ENCODE data around the gene COL18A1.
"Not testable (repeated sequence)": the region's sequence is repeated elsewhere in the genome, so short reads cannot be mapped to it uniquely, and the experiment has no call there.

The COL18A1 gene

GRCh38 chr21:45429221-45430175 lies 24.5 kb downstream of the COL18A1 start:
- no peak for DNase-seq

- DNase-seq, result no peak
Measured at GRCh38 chr21:45430521-45431501, 25.8 kb downstream of the COL18A1 start.

GRCh38 chr21:45431781-45432572 lies 27.0 kb downstream of the COL18A1 start:
- DNase-seq, result no peak

GRCh38 chr21:45432575-45433255 lies 27.8 kb downstream of the COL18A1 start:
- DNase-seq, result no peak

- DNase-seq, result no peak
Measured at GRCh38 chr21:45433301-45433700, 28.3 kb downstream of the COL18A1 start.

GRCh38 chr21:45433911-45434644 lies 29.1 kb downstream of the COL18A1 start:
- DNase-seq, result no peak

GRCh38 chr21:45434645-45435217 lies 29.8 kb downstream of the COL18A1 start:
- no peak for DNase-seq

- DNase-seq, result no peak
Measured at GRCh38 chr21:45435405-45435981, 30.5 kb downstream of the COL18A1 start.

- no peak for DNase-seq
Measured at GRCh38 chr21:45436351-45437065, 31.5 kb downstream of the COL18A1 start.

- DNase-seq, result not testable (repeated sequence)
Measured at GRCh38 chr21:45437844-45438243, 32.9 kb downstream of the COL18A1 start.

GRCh38 chr21:45438391-45439145 lies 33.6 kb downstream of the COL18A1 start:
- DNase-seq, result no peak

- DNase-seq, result peak; percentile 76
Measured at GRCh38 chr21:45439161-45439872, 34.4 kb downstream of the COL18A1 start.

GRCh38 chr21:45439901-45440461 lies 35.0 kb downstream of the COL18A1 start:
- no peak for DNase-seq

- no peak for DNase-seq
Measured at GRCh38 chr21:45440736-45441350, 35.9 kb downstream of the COL18A1 start.

GRCh38 chr21:45441431-45442255 lies 36.7 kb downstream of the COL18A1 start:
- no peak for DNase-seq

- no peak for DNase-seq
Measured at GRCh38 chr21:45442276-45442675, 37.3 kb downstream of the COL18A1 start.
